Tibial nerve (tissue), 4 donors: Measurements from ENCODE around the gene MAGI2. TPM values are rescaled to one million over a fixed set of nuclear protein-coding genes. Genes with fewer than 3 reads are reported as not detected.
A peak's percentile ranks its signal among the peaks of the same experiment; 100 is the strongest.

ENCODE experiments used
- DNase-seq, 2 donors: peaks; one replicate each; pipeline ENCODE4 v3.0.0-alpha.2; 2019; ENCODE audit warnings: low spot score in 2 of 2
- H3K27ac ChIP-seq, 4 donors: fragments of 200-600 bp; sonication (generic) in 3 of 4; one replicate each; pipeline ENCODE4 v1.5.1; 2017 to 2019; ENCODE audit warnings: mild to moderate bottlenecking in 1 of 4
- H3K27me3 ChIP-seq, 2 donors: fragments of 200-600 bp; sonication (generic) in 1 of 2; one replicate each; pipeline versions ENCODE4 v1.5.1 to v1.6.0; 2017 to 2019
- H3K36me3 ChIP-seq, 3 donors: fragments of 200-600 bp; sonication (generic); one replicate each; pipeline ENCODE4 v1.5.1; 2018 to 2019
- H3K4me1 ChIP-seq, 4 donors: fragments of 200-600 bp; sonication (generic) in 3 of 4; one replicate each; pipeline ENCODE4 v1.5.1; 2017 to 2019
- H3K4me3 ChIP-seq, 4 donors: fragments of 200-600 bp; sonication (generic) in 3 of 4; one replicate each; pipeline ENCODE4 v1.5.1; 2017 to 2019; ENCODE audit warnings: mild to moderate bottlenecking in 1 of 4, moderate library complexity in 1 of 4
- H3K9me3 ChIP-seq, 4 donors: fragments of 200-600 bp; sonication (generic) in 3 of 4; one replicate each; pipeline ENCODE4 v1.5.1; 2017 to 2019
- EP300 ChIP-seq, 2 donors: sonication (generic); formaldehyde crosslinking; IDR thresholded peaks; one replicate each; pipeline ENCODE4 v1.6.1; 2017; ENCODE audit warnings: antibody characterized with exemption in 2 of 2, mild to moderate bottlenecking in 1 of 2
- POLR2A ChIP-seq, 2 donors: fragments of 450-650 bp; IDR thresholded peaks; one replicate each; pipeline ENCODE4 v1.6.1; 2017; ENCODE audit warnings: antibody characterized with exemption in 2 of 2, mild to moderate bottlenecking in 2 of 2, moderate library complexity in 2 of 2
- WGBS, 2 donors: methylation state at CpG; one replicate each; pipeline ENCODE4 v1.1.5; 2018; 5-methylcytosine and 5-hydroxymethylcytosine counted together
- total RNA-seq, 4 donors: library from RNA; depleted of rRNA; stranded (reverse); fragments of >200 nt; gene quantifications; one replicate each; pipeline ENCODE4 v1.1.0, GENCODE V29; 2016
- TF ChIP-seq, protein P1 (sequence below), 5 experiments: fragments of 200-600 bp in 3 of 5; fragments of 450-650 bp in 2 of 5; sonication (generic) in 3 of 5; IDR thresholded peaks; one replicate each; pipeline ENCODE4 v1.5.1; 2016 to 2019; ENCODE audit warnings: antibody characterized with exemption in 5 of 5, mild to moderate bottlenecking in 3 of 5, moderate library complexity in 2 of 5

Gene MAGI2
- total RNA-seq, 4 donors from 2014 or later = 33.6 to 58.2 (median 55.6) TPM

DNA sequence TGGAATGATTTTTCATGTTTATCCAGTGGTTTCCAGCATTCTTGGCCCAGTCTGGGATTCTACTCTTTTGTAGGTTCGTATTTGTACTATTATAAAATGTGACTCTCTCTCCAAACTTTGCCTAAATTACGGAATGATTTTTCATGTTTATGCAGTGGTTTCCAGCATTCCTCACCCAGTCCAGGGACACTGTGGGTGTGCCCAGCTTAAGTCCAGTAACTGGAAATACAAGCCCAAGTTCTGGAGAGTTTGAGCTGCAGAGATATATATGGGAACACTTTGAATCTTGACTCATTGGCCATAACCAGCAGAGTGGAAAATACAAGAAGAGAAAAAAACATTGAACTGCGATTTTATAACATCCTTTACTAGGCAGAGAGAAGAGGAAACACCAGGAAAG, 5.9 kb upstream of the MAGI2 start:
- Histone ChIP-seq H3K4me1 (peaks cover 0 to 53% (median 15%) of the 10 kb centered on the region in 4 donors), H3K27ac (peak overlapping the region in 2 of 4 donors; percentile 44 to 62), H3K9me3 (no peaks in the 10 kb centered on the region), H3K4me3 (no peak overlapping the region), H3K36me3 (peaks cover 0 to 5% (median 0%) of the 10 kb centered on the region in 3 donors), H3K27me3 (no peaks in the 10 kb centered on the region)
- peak in 1 of 2 donors; percentile 7 for DNase-seq
- WGBS, 2 donors = 58 to 62% methylated on average over 3 of the region's 3 CpGs
- TF ChIP-seq, protein P1, sequence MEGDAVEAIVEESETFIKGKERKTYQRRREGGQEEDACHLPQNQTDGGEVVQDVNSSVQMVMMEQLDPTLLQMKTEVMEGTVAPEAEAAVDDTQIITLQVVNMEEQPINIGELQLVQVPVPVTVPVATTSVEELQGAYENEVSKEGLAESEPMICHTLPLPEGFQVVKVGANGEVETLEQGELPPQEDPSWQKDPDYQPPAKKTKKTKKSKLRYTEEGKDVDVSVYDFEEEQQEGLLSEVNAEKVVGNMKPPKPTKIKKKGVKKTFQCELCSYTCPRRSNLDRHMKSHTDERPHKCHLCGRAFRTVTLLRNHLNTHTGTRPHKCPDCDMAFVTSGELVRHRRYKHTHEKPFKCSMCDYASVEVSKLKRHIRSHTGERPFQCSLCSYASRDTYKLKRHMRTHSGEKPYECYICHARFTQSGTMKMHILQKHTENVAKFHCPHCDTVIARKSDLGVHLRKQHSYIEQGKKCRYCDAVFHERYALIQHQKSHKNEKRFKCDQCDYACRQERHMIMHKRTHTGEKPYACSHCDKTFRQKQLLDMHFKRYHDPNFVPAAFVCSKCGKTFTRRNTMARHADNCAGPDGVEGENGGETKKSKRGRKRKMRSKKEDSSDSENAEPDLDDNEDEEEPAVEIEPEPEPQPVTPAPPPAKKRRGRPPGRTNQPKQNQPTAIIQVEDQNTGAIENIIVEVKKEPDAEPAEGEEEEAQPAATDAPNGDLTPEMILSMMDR (IDR thresholded peaks at IDR 0.05) = no peak
- TF ChIP-seq EP300 (IDR thresholded peaks at IDR 0.05) = peak in 1 of 2 donors; percentile 42

DNA sequence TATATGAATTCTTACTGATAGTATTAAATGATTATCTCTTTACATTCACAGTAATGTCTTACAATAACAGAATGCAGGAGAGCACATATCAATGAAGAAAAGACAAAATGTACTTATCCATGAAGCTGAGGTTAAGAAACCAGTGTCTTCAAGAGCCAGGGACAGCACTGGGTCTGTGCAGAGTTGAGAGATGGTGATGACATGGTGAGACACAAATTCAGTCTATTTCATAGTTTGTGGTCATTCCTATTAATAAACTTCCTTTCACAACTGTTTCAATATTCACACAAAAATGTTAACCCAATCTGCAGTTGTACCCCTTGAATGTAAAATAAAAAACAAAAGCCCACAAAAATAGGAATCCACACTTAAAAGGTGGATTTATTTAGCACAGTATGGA, 5.3 kb upstream of the MAGI2 start:
- Histone ChIP-seq H3K36me3 (peaks cover 0 to 5% (median 0%) of the 10 kb centered on the region in 3 donors), H3K4me1 (peaks cover 0 to 52% (median 15%) of the 10 kb centered on the region in 4 donors), H3K27ac (peak overlapping the region in 2 of 4 donors; percentile 44 to 62), H3K27me3 (no peaks in the 10 kb centered on the region), H3K9me3 (no peaks in the 10 kb centered on the region), H3K4me3 (no peak overlapping the region)
- DNase-seq = no peak
- TF ChIP-seq EP300 (IDR thresholded peaks at IDR 0.05) = no peak
- TF ChIP-seq POLR2A (IDR thresholded peaks at IDR 0.05) = no peak
- TF ChIP-seq, protein P1 (IDR thresholded peaks at IDR 0.05) = no peak

DNA sequence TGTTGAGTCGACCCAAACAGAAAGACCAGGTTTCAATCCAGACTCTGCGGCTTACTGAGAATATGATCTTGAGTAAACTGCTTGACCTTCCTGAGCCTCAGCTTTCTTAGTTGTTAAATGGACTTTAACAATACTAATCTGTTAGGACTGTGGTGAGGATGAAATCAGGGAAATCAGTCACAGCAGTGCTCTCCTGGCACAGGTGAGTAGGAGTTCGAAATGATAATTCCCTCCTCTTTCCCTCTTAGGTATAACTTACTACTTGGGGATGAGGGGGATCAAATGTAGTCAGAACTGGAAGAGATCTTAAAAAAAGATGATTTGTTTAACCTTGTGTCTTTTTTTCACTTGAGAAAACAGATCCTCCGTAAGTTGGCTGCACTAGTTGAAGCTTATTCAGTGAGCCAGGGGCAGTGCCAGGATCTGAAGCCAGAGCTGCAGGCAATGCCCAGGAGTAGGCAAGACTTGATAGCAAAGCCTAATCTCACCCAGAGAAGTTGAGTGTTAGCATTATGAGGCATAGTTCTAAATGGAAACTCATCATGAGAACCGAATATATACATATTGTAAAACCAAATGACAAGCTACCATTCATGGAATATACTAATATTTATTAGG, 1.8 kb upstream of the MAGI2 start:
- H3K9me3 ChIP-seq = no peaks in the 10 kb centered on the region
- no peaks in the 10 kb centered on the region for H3K27me3 ChIP-seq
- DNase-seq = no peak
- no peaks in the 10 kb centered on the region for H3K36me3 ChIP-seq
- TF ChIP-seq POLR2A (IDR thresholded peaks at IDR 0.05) (no peak), EP300 (IDR thresholded peaks at IDR 0.05) (no peak)
- TF ChIP-seq, protein P1 (IDR thresholded peaks at IDR 0.05) = no peak
- H3K4me1 ChIP-seq = peaks cover 0 to 52% (median 15%) of the 10 kb centered on the region in 4 donors
- peak overlapping the region in 3 of 4 donors; percentile 3 to 69 (median 64) for H3K4me3 ChIP-seq
- 60 to 74% methylated on average over 5 of the region's 5 CpGs for WGBS, 2 donors
- H3K27ac ChIP-seq = peak overlapping the region in 3 of 4 donors; percentile 83 to 97 (median 94)

DNA sequence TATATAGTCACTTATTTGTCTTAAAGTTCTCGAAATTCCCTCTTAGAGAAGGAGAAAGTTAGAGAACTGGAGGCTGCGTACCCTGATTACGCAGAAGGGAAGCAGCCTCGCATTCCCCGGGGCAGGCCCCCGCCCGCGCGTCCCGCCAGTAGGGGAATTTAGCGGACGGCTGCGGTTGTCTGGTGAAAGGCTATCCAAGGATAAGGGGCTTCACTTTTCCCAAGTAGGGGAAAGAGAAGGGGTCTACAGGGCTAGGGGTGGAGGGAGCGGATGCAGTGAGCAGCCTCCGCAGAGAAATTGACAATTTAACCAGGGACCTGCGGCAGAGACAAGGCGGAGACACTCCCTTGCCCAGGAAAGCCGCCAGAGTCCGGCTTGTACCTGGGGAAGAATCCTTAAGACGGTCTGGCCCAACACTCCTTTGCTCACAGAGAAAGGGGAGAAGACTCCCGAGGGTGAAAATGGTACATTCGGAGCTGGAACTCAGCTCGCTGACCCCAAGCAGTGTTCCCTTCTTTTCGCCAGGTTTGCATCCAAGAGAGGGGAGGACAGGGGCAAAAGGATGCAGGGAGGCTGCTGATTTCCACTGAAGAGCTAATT, 994 bp upstream of the MAGI2 start:
- TF ChIP-seq POLR2A (IDR thresholded peaks at IDR 0.05) = no peak
- TF ChIP-seq, protein P1 (IDR thresholded peaks at IDR 0.05) = no peak
- TF ChIP-seq EP300 (IDR thresholded peaks at IDR 0.05) = no peak
- H3K36me3 ChIP-seq = no peaks in the 10 kb centered on the region
- peak overlapping the region; percentile 57 to 83 (median 66) for H3K4me3 ChIP-seq
- peak overlapping the region; percentile 83 to 97 (median 94) for H3K27ac ChIP-seq
- H3K4me1 ChIP-seq = peaks cover 0 to 44% (median 13%) of the 10 kb centered on the region in 4 donors
- no peaks in the 10 kb centered on the region for H3K9me3 ChIP-seq
- DNase-seq = peak; percentile 13 to 24
- H3K27me3 ChIP-seq = no peaks in the 10 kb centered on the region
- WGBS, 2 donors = 3 to 6% methylated on average over 24 of the region's 24 CpGs

DNA sequence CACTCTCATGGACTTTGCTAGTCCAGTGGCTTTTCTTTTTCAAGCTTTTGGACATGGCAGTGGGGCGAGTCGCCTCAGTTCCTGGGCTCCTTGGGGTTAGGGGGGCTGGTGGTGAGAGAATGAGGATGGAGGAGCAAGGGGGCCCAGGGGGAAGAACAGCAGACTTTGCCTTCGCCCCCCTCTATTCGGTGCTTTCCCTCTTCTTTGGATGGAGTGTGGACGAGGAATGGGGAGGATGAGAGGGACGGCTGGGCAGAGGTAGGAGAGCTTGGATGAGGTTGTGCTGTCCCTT, 255 bp downstream of the MAGI2 start:
- H3K27ac ChIP-seq = peak overlapping the region; percentile 83 to 97 (median 94)
- DNase-seq = no peak
- H3K4me3 ChIP-seq = peak overlapping the region; percentile 57 to 83 (median 66)
- H3K9me3 ChIP-seq = no peaks in the 10 kb centered on the region
- TF ChIP-seq EP300 (IDR thresholded peaks at IDR 0.05) (no peak), POLR2A (IDR thresholded peaks at IDR 0.05) (no peak)
- TF ChIP-seq, protein P1 (IDR thresholded peaks at IDR 0.05) = no peak
- H3K4me1 ChIP-seq = peaks cover 0 to 40% (median 11%) of the 10 kb centered on the region in 4 donors
- WGBS, 2 donors = 0 to 5% methylated on average over 6 of the region's 6 CpGs
- no peaks in the 10 kb centered on the region for H3K36me3 ChIP-seq
- no peaks in the 10 kb centered on the region for H3K27me3 ChIP-seq
